Stimulated activated CD8-positive, alpha-beta memory T cell treated with anti-CD3 and anti-CD28 coated beads, Interleukin-15, amount 100 ng/mL, for 48 hours (primary cell): Measurements from ENCODE around the gene GOSR2.

Source experiments
- DNase-seq, 2 donors: peaks; one replicate each; pipeline ENCODE4 v3.0.0-alpha.2; 2020; ENCODE audit warnings: low read depth in 2 of 2

GOSR2 gene

GRCh38 chr17:46991617-46992016 lies 68.7 kb downstream of the GOSR2 start:
- no peak for DNase-seq
